Neural progenitor cell (in vitro differentiated cells): ENCODE measurements around the gene FAM174C.

Source experiments
- CTCF ChIP-seq: fragments of 200-600 bp; sonication (generic); IDR thresholded peaks from 2 replicates; pipeline ENCODE4 v1.5.1; 2017; ENCODE audit warnings: antibody characterized with exemption, mild to moderate bottlenecking
- EZH2 ChIP-seq: fragments of 200-600 bp; sonication (generic); IDR thresholded peaks from 2 replicates; pipeline ENCODE4 v1.6.1; 2017; ENCODE audit warnings: antibody characterized with exemption, mild to moderate bottlenecking, moderate library complexity

GRCh38 chr19:1232652-1233072, 42.7 kb upstream of the FAM174C start:
- TF ChIP-seq CTCF = no peak
- no peak for TF ChIP-seq EZH2
